ENCODE data around the gene CHI3L2.

DNA sequence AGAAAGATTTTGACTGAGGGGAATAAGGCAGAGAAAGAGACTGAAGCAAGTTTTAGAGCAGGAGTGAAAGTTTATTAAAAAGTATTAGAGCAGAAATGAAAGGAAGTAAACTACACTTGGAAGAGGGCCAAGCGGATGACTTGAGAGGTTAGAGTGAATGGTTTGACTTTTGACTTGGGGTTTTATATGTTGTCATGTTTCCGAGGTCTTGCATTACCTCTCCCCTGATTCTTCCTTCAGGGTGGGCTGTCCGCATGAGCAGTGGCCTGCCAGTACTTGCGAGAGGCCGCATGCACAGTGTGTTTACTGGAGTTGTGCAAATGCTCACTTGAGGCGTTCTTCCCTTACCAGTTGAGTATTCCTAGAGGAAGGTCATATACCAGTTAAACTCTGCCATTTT, 14.1 kb upstream of the CHI3L2 start:
- TF ChIP-seq NFIB (CRISPR knock-in tag; IDR thresholded peaks at IDR 0.05; ENCODE audit: borderline replicate concordance) (no peak), MEF2D (CRISPR knock-in tag; IDR thresholded peaks at IDR 0.05) (no peak), FOXM1 (CRISPR knock-in tag; IDR thresholded peaks at IDR 0.05) (no peak), GTF2F1 (IDR thresholded peaks at IDR 0.05; ENCODE audit: low read length) (no peak), PHF8 (CRISPR knock-in tag; IDR thresholded peaks at IDR 0.05) (no peak), TAF15 (IDR thresholded peaks at IDR 0.05; ENCODE audit: low read depth, low read length, poor library complexity, severe bottlenecking) (no peak), POLR2A (IDR thresholded peaks at IDR 0.05; ENCODE audit: insufficient read depth in 1 of 2, low read depth in 2 of 2, low read length in 2 of 2) (no peak), CREB1 (IDR thresholded peaks at IDR 0.05) (no peak), CREB1 (CRISPR knock-in tag; IDR thresholded peaks at IDR 0.05) (no peak), ZNF317 (CRISPR knock-in tag; IDR thresholded peaks at IDR 0.05) (no peak)
- TF ChIP-seq, protein P1, sequence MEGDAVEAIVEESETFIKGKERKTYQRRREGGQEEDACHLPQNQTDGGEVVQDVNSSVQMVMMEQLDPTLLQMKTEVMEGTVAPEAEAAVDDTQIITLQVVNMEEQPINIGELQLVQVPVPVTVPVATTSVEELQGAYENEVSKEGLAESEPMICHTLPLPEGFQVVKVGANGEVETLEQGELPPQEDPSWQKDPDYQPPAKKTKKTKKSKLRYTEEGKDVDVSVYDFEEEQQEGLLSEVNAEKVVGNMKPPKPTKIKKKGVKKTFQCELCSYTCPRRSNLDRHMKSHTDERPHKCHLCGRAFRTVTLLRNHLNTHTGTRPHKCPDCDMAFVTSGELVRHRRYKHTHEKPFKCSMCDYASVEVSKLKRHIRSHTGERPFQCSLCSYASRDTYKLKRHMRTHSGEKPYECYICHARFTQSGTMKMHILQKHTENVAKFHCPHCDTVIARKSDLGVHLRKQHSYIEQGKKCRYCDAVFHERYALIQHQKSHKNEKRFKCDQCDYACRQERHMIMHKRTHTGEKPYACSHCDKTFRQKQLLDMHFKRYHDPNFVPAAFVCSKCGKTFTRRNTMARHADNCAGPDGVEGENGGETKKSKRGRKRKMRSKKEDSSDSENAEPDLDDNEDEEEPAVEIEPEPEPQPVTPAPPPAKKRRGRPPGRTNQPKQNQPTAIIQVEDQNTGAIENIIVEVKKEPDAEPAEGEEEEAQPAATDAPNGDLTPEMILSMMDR (CRISPR knock-in tag; IDR thresholded peaks at IDR 0.05) = no peak
- TF ChIP-seq, protein P2, sequence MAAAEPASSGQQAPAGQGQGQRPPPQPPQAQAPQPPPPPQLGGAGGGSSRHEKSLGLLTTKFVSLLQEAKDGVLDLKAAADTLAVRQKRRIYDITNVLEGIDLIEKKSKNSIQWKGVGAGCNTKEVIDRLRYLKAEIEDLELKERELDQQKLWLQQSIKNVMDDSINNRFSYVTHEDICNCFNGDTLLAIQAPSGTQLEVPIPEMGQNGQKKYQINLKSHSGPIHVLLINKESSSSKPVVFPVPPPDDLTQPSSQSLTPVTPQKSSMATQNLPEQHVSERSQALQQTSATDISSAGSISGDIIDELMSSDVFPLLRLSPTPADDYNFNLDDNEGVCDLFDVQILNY (CRISPR knock-in tag; conservative IDR thresholded peaks at IDR 0.05) = no peak
- TF ChIP-seq, protein P3, sequence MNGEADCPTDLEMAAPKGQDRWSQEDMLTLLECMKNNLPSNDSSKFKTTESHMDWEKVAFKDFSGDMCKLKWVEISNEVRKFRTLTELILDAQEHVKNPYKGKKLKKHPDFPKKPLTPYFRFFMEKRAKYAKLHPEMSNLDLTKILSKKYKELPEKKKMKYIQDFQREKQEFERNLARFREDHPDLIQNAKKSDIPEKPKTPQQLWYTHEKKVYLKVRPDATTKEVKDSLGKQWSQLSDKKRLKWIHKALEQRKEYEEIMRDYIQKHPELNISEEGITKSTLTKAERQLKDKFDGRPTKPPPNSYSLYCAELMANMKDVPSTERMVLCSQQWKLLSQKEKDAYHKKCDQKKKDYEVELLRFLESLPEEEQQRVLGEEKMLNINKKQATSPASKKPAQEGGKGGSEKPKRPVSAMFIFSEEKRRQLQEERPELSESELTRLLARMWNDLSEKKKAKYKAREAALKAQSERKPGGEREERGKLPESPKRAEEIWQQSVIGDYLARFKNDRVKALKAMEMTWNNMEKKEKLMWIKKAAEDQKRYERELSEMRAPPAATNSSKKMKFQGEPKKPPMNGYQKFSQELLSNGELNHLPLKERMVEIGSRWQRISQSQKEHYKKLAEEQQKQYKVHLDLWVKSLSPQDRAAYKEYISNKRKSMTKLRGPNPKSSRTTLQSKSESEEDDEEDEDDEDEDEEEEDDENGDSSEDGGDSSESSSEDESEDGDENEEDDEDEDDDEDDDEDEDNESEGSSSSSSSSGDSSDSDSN (CRISPR knock-in tag; IDR thresholded peaks at IDR 0.05) = no peak
- TF ChIP-seq, protein P4, sequence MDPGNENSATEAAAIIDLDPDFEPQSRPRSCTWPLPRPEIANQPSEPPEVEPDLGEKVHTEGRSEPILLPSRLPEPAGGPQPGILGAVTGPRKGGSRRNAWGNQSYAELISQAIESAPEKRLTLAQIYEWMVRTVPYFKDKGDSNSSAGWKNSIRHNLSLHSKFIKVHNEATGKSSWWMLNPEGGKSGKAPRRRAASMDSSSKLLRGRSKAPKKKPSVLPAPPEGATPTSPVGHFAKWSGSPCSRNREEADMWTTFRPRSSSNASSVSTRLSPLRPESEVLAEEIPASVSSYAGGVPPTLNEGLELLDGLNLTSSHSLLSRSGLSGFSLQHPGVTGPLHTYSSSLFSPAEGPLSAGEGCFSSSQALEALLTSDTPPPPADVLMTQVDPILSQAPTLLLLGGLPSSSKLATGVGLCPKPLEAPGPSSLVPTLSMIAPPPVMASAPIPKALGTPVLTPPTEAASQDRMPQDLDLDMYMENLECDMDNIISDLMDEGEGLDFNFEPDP (CRISPR knock-in tag; conservative IDR thresholded peaks at IDR 0.05) = no peak
- TF ChIP-seq, protein P5, sequence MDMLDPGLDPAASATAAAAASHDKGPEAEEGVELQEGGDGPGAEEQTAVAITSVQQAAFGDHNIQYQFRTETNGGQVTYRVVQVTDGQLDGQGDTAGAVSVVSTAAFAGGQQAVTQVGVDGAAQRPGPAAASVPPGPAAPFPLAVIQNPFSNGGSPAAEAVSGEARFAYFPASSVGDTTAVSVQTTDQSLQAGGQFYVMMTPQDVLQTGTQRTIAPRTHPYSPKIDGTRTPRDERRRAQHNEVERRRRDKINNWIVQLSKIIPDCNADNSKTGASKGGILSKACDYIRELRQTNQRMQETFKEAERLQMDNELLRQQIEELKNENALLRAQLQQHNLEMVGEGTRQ (IDR thresholded peaks at IDR 0.05; ENCODE audit: low read depth, low read length) = no peak
- TF ChIP-seq, protein P5 (CRISPR knock-in tag; IDR thresholded peaks at IDR 0.05; ENCODE audit: borderline replicate concordance) = no peak

All from HepG2 (cell line).